ENCODE results near the gene MIGA2. TPM values are rescaled to one million over a fixed set of nuclear protein-coding genes. Genes with fewer than 3 reads are reported as not detected.
"Not testable (repeated sequence)": the region's sequence is repeated elsewhere in the genome, so short reads cannot be mapped to it uniquely, and the experiment has no call there.

MIGA2 gene
- total RNA-seq, 1 donor from 2014 or later = 16.9 TPM

GRCh38 chr9:129097671-129098306, 61.4 kb downstream of the MIGA2 start:
- no peak for DNase-seq (ENCODE audit: low read depth in 2 of 2)

- DNase-seq (ENCODE audit: low read depth in 2 of 2) = no peak
Observed at GRCh38 chr9:129098328-129098727, 61.9 kb downstream of the MIGA2 start.

GRCh38 chr9:129100383-129101169, 64.2 kb downstream of the MIGA2 start:
- DNase-seq (ENCODE audit: low read depth in 2 of 2) = no peak

GRCh38 chr9:129101279-129101678, 64.9 kb downstream of the MIGA2 start:
- no peak for DNase-seq (ENCODE audit: low read depth in 2 of 2)

DNA sequence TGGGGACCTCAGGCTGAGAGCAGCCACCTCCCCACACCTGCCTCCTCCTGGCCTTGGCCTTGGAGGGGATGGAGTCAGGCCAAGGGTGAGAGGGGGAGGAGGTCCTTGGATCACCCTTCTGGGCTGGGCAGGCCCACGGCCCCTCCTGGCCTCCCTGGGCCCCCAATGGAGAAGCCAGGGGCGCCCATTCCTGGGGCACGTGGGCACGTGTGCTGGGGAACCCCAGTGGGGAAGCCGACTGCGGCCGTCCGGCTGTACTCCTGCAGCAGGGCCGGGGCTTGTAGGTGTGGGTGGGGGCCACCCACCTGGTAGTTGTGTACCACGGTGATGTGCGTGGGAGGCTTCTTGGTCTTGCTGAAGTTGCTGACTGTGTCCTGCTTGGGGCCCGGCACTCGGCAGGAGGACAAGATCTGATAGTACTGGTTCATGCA, 65.7 kb downstream of the MIGA2 start:
- DNase-seq (ENCODE audit: low read depth in 2 of 2) = no peak

DNA sequence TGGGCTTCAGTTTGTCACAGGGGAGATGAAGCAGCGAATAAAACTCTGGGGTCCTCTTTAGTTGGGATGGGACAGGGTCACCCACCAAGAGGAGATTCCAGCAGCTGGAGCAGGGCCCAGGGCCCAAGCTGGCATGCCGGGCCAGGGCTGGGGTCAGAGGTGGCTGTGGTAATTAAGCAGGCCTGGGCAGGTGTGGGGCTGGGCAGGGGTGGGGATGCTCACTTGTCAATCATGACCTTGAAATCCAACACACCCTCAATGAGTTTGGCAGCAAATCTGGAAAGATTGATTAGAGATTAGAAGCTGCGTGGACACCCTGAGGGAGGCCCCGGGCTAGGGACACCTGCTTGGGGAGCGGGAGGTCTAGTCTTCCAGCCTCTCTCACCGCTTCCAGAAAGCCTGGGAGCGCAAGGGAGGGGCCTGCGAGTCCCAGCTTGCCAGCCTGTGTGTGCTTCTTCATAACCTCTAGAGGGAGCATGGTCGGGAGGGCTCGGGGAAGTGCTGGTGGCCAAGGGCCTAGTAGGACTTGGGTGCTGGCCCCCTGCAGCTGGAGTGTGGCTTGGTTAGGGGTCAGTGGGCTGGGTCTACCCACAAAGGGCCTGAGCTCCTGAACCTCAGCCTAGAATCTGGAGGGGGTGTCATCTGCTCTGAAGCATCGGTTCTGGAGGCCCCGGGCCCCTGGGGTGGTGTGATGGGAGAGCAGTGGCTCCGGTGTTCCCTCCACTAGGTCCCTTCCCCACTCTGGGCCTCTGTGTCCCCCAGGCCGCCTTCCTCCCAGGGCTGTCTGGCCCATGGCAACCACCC, 66.6 kb downstream of the MIGA2 start:
- peak; percentile 56 to 64 for DNase-seq (ENCODE audit: low read depth in 2 of 2)

- DNase-seq (ENCODE audit: low read depth in 2 of 2) = no peak
Observed at GRCh38 chr9:129103595-129103965, 67.2 kb downstream of the MIGA2 start.

GRCh38 chr9:129104051-129104450, 67.6 kb downstream of the MIGA2 start:
- DNase-seq (ENCODE audit: low read depth in 2 of 2) = no peak

DNA sequence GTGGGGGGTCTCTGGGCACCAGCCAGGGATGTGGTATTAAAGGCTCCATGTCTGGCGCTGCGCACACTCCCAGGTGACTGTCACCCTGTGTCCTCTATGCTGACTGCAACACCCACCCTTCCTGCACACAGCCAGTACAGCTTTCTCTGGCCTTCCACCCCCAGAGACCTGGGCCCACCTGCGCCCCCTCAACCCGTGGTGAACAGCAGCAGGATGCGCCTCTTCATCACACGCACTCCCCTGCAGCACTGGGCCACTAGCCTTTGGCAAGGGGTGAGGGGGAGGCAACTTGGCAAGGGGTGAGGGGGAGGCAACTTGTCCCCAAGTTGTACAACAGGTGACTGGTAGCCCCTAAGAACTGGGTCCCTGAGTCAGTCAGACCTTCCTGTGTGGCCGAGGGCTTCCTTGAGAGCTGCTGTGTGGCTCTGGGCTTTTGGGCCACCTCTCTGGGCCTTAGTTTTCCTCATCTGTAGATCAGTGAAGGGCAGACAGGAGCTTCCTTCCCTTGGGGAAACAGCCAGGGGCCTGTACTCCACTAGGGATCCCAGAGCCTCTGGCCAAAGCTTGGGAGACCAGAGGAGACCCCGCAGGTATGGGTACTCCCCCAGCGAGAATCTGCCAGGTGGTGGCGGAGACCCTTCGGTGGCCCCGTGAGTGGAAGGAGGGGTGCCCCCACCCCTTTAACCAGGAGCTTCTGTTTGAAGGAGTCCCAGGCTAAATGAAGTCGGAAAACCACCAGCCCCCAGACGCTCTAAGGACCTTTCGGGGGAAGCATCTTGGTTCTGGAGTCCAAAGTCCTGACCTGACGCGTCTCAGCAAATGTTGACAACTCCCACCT, 69.7 kb downstream of the MIGA2 start:
- no peak for DNase-seq (ENCODE audit: low read depth in 2 of 2)

DNA sequence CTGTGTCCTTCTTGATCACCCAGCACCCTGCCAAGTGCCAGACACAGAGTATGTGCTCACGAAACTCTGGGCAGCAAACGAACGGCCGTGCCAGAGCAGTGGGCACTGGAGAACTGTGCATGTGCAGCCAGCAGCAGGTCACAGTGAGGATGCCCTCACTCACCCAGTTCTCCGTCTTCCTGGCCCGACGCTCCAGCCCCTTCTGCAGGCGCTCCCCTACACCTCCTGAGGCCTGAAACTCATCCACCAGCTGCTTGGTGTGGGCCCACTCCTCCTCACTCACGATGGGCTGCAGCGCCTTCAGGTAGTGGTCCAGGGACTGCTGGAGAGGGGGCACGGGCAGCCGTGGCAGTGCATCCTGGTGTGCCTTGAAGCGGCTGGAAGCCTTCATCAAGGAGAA, 71.2 kb downstream of the MIGA2 start:
- no peak for DNase-seq (ENCODE audit: low read depth in 2 of 2)

DNA sequence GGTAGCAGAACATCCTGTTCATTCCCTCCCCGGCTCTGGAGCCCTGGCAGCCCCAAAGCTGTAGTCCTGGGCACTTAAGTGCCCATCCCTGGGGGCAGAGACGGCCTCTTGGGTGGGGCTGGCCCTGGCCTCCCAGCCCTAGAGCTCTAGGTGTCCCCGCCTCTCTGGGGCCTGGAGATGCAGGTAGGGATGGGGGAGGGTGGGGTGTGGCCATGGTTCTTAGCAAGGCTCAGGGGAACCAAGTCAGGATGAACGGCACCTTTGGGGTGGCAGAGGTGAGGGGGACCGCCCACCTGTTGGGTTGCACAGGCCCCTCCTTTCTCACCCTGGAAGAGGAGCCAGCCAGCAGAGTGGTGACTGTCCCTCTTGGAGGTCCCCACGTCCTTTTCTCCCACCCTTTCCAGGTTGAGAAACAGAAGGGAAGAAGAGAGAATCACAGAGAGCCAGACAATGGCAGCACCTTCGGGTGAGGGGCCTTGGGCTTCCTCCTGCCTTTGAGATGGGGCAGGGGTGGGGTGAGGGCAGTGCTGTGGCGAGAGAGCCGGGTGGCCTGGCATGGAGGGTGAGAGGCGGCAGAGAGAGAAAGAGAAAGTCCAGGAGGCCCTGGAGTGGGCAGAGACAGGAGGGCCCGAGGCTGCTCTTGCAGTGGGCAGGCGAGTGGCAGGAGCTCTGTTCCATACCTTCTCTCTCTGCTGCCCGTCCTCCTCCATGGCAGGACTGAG, 71.8 kb downstream of the MIGA2 start:
- no peak for DNase-seq (ENCODE audit: low read depth in 2 of 2)

DNA sequence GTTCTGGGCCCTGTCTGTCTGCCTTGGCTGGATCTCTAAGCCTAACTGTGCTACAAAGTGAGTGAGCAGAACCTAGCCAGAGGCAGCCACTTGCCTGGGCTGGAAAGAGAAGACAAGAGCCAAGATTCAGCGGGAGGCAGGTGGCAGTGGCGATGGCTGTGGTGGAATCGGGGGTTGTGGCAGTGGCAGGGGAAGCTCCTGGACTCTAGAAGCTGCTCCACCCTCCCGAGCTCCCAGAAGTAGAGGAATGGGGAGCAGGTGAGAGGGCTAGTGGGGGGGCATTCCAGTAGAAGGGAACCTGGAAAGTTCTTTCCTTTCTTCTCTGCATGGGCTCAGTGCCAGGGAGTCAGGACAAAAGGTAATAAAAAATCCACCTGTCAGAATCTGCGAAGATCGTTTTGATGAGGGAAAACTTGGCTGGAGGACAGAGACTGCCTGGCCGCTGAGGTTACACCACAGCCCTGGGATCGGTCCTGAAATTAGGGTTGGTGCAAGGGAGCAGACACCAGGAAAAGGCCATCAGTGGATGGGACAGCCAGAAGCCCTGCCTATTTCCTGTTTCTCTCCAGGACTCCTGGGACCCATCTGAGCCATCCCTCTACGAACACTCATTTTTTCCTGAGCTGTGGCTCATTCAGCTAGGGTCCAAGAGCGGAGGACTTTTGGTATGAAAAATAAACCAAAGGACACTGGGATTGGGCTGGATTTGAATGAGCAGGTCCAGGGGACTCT, 72.5 kb downstream of the MIGA2 start:
- no peak for DNase-seq (ENCODE audit: low read depth in 2 of 2)

GRCh38 chr9:129109537-129109903, 73.1 kb downstream of the MIGA2 start:
- no peak for DNase-seq (ENCODE audit: low read depth in 2 of 2)

- DNase-seq (ENCODE audit: low read depth in 2 of 2) = peak; percentile 14 to 29
Observed at GRCh38 chr9:129109952-129110739, 73.7 kb downstream of the MIGA2 start.

DNA sequence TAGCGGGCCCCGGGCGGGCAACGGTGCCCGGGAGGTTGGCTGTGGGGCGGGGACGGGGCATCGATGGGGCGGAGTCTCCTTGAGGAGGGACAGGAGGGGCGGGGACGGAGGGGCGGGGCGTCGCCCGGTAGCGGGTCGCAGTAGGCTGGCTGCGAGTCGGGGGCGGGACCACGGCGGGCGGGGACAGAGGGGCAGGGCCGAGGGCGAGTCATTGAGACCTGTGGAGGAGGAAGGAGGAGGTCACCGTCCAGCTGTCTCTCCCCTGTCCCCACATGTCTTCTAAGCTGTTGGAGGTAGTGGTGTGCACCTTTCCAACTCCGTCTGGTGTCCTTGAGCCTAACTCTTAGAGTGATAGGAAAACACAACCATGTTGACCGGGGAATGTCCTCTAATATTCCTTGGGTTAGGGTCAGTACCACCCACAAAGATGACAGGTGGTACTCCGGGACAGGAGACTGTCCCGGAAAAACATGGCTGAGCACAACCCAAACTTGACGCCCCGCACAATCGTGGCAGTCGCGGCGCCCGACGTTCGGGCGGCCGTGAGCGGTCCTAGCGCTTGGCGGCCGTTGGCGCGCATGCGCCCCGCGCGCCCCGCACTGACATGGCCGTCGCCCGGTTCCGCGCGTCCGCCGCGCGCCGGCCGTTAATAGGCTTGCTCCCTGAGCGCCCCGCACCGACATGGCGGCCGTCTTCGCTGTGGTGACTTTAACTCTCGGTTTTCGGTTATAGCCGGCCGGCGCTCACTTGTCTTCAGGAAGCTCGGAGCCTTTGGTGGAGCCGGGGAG, 74.5 kb downstream of the MIGA2 start, which contains the start of the genes CRAT and PTPA:
TSS of gene CRAT (minus strand) at position 54 of the 788 bp plus-strand sequence. CDS start 284 bp downstream, outside the sequence.
TSS of gene PTPA (plus strand) at position 676 of the 788 bp plus-strand sequence. CDS start 186 bp downstream, outside the sequence.
- DNase-seq (ENCODE audit: low read depth in 2 of 2) = peak; percentile 96 to 97

- DNase-seq (ENCODE audit: low read depth in 2 of 2) = peak; percentile 29 to 67
Observed at GRCh38 chr9:129111528-129112151, 75.2 kb downstream of the MIGA2 start.

GRCh38 chr9:129112526-129112925, 76.1 kb downstream of the MIGA2 start:
- not testable (repeated sequence) for DNase-seq (ENCODE audit: low read depth in 2 of 2)
